Lower lobe of right lung (tissue), 2 donors: ENCODE data around the gene PTPRN2. TPM values are rescaled to one million over a fixed set of nuclear protein-coding genes. Genes with fewer than 3 reads are reported as not detected.

Experiments
- ATAC-seq, 2 donors: fragments of 200-7000 bp; cut with Tn5 transposase; one replicate each; pipeline ENCODE4 v1.9.1; 2020 to 2022; ENCODE audit warnings: mild to moderate bottlenecking in 2 of 2, moderate library complexity in 2 of 2
- DNase-seq: peaks from one replicate; pipeline ENCODE4 v3.0.0-alpha.2; 2020
- H3K27ac ChIP-seq: fragments of 200-600 bp; one replicate; pipeline ENCODE4 v1.8.0; 2022
- H3K27me3 ChIP-seq: fragments of 200-600 bp; one replicate; pipeline ENCODE4 v1.8.0; 2022; ENCODE audit warnings: low read depth
- H3K36me3 ChIP-seq: fragments of 200-600 bp; one replicate; pipeline ENCODE4 v1.8.0; 2022; ENCODE audit warnings: mild to moderate bottlenecking
- H3K4me1 ChIP-seq: fragments of 200-600 bp; one replicate; pipeline ENCODE4 v1.8.0; 2022
- H3K4me3 ChIP-seq: fragments of 200-600 bp; one replicate; pipeline ENCODE4 v1.8.0; 2022; ENCODE audit warnings: mild to moderate bottlenecking
- H3K9me3 ChIP-seq: fragments of 200-600 bp; one replicate; pipeline ENCODE4 v1.8.0; 2022
- CTCF ChIP-seq: fragments of 200-600 bp; IDR thresholded peaks from one replicate; pipeline ENCODE4 v1.8.0; 2022; ENCODE audit warnings: antibody characterized with exemption, mild to moderate bottlenecking
- intact Hi-C: fragments of 100-400 bp; cut with DNase I; formaldehyde crosslinking; loops from one replicate; pipeline ENCODE4 v1.11.0; 2022
- total RNA-seq: library from RNA; stranded (reverse); fragmentation: NEBNext Ultra II Directional; extraction: Animal tissue kit (Norgen Biotek cat#: 25700); gene quantifications from one replicate; pipeline ENCODE4 v1.2.1, GENCODE V29; 2021
- donor health status: DM: no; HTN: yes; CAD: no; lungs with severe emphysema.

The PTPRN2 gene
- total RNA-seq, 1 donor from 2014 or later, result 6.8 TPM

- H3K36me3 ChIP-seq, result no peaks in the 10 kb centered on the region
- peaks cover 3% of the 10 kb centered on the region for H3K27me3 ChIP-seq
- no peaks in the 10 kb centered on the region for H3K4me1 ChIP-seq
- H3K9me3 ChIP-seq, result no peaks in the 10 kb centered on the region
- H3K27ac ChIP-seq, result no peak overlapping the region
- ATAC-seq, result no peak
- no peak for TF ChIP-seq CTCF
- no peak for DNase-seq
- no peak overlapping the region for H3K4me3 ChIP-seq
- intact Hi-C loops, result no loop called here
These were observed 1062.9 kb downstream of the PTPRN2 start for GRCh38 chr7:157524731-157525130.

GRCh38 chr7:157523766-157524421 lies 1063.7 kb downstream of the PTPRN2 start:
- Histone ChIP-seq H3K4me1 (no peaks in the 10 kb centered on the region), H3K27me3 (peaks cover 3% of the 10 kb centered on the region), H3K4me3 (no peak overlapping the region), H3K9me3 (no peaks in the 10 kb centered on the region), H3K27ac (no peak overlapping the region), H3K36me3 (no peaks in the 10 kb centered on the region)
- DNase-seq (no peak), ATAC-seq (no peak)
- intact Hi-C loops, result no loop called here
- TF ChIP-seq CTCF, result no peak

- DNase-seq (no peak), ATAC-seq (no peak)
- Histone ChIP-seq H3K9me3 (no peaks in the 10 kb centered on the region), H3K4me3 (no peak overlapping the region), H3K27me3 (peaks cover 3% of the 10 kb centered on the region), H3K27ac (no peak overlapping the region), H3K4me1 (no peaks in the 10 kb centered on the region), H3K36me3 (no peaks in the 10 kb centered on the region)
- intact Hi-C loops, result no loop called here
- TF ChIP-seq CTCF, result no peak
These were observed 1064.3 kb downstream of the PTPRN2 start for GRCh38 chr7:157523371-157523765.

- Histone ChIP-seq H3K4me3 (no peak overlapping the region), H3K27ac (no peak overlapping the region)
- no peak for ATAC-seq
These were observed 1064.7 kb downstream of the PTPRN2 start for GRCh38 chr7:157522954-157523353.

GRCh38 chr7:157522189-157522588 lies 1065.4 kb downstream of the PTPRN2 start:
- ATAC-seq, result no peak
- Histone ChIP-seq H3K27ac (no peak overlapping the region), H3K4me1 (no peaks in the 10 kb centered on the region), H3K36me3 (no peaks in the 10 kb centered on the region), H3K27me3 (peaks cover 3% of the 10 kb centered on the region), H3K9me3 (no peaks in the 10 kb centered on the region), H3K4me3 (no peak overlapping the region)
- intact Hi-C loops, result no loop called here
- DNase-seq, result no peak
- no peak for TF ChIP-seq CTCF

More at GRCh38 chr7:157522954-157523353, 1064.7 kb downstream of the PTPRN2 start:
- intact Hi-C loops, result no loop called here
- peaks cover 3% of the 10 kb centered on the region for H3K27me3 ChIP-seq
- H3K4me1 ChIP-seq, result no peaks in the 10 kb centered on the region
- H3K36me3 ChIP-seq, result no peaks in the 10 kb centered on the region
- no peaks in the 10 kb centered on the region for H3K9me3 ChIP-seq
- DNase-seq, result no peak
- TF ChIP-seq CTCF, result no peak
